Measurements from ENCODE around the gene SUGCT.

SUGCT gene

DNA sequence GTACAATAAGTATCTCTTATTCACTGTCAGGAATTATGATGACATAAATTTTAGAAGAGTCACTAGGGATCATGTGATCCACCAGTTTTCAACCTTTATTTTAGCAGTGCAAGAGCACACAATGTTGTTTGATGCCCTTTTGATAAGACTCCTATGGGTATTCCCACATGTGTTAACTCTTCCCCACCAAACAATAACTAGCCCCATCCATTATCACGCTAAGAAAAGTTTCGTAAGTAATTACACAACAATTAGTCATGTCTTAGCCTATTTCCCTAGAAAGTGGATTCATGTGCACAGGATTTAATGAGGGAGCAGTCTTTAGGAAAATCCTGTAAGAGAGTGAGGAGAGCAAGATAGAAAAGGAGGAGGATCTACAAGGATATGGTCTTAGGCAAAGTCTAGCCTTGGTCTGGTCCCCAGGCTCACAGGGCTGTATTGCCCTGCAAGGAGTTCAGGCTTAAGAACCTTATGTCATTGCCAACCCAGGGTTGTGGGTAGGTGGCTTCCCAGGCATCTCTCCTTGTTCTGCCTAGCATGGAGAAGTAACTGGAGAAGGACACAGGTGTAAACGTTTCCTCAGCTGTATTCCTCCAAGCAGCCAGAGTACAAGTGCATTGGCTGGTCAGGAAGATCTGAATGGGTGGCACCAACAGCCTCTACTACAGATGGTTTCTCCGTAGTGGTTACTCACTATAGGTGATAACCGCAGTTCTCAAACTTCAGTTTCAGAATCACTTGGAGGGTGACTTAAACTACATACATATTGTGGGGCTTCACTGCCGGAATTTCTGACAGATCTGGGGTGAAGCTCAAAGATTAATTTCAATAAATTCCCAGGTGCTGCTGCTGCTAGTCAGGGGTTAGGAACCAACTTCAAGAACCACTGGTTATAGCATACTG, 574.5 kb downstream of the SUGCT start:
- no peak overlapping the region for H3K9ac ChIP-seq (ENCODE audit: low read depth, low read length, poor library complexity, severe bottlenecking)
- no peak for TF ChIP-seq EZH2phosphoT487 (IDR thresholded peaks at IDR 0.05; ENCODE audit: borderline replicate concordance)
- TF ChIP-seq, protein P1, sequence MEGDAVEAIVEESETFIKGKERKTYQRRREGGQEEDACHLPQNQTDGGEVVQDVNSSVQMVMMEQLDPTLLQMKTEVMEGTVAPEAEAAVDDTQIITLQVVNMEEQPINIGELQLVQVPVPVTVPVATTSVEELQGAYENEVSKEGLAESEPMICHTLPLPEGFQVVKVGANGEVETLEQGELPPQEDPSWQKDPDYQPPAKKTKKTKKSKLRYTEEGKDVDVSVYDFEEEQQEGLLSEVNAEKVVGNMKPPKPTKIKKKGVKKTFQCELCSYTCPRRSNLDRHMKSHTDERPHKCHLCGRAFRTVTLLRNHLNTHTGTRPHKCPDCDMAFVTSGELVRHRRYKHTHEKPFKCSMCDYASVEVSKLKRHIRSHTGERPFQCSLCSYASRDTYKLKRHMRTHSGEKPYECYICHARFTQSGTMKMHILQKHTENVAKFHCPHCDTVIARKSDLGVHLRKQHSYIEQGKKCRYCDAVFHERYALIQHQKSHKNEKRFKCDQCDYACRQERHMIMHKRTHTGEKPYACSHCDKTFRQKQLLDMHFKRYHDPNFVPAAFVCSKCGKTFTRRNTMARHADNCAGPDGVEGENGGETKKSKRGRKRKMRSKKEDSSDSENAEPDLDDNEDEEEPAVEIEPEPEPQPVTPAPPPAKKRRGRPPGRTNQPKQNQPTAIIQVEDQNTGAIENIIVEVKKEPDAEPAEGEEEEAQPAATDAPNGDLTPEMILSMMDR (conservative IDR thresholded peaks at IDR 0.05; ENCODE audit: low read length), result no peak
- H3F3A ChIP-seq (ENCODE audit: low read depth), result no peaks in the 10 kb centered on the region
- H3K9me3 ChIP-seq (ENCODE audit: insufficient read depth, low read depth, low read length), result no peaks in the 10 kb centered on the region
- H3K4me2 ChIP-seq (ENCODE audit: low read depth, low read length, poor library complexity, severe bottlenecking), result no peak overlapping the region
- no peaks in the 10 kb centered on the region for H3K9me2 ChIP-seq (replicated peaks; ENCODE audit: low read depth, low read length)
- no peaks in the 10 kb centered on the region for H4K20me1 ChIP-seq (ENCODE audit: insufficient read depth, low read length, poor library complexity, severe bottlenecking)
- H3K4me1 ChIP-seq (ENCODE audit: insufficient read depth, low read length, poor library complexity, severe bottlenecking), result no peaks in the 10 kb centered on the region
- no peak overlapping the region for H2AFZ ChIP-seq (ENCODE audit: low read length)
- no peak overlapping the region for H3K4me3 ChIP-seq (ENCODE audit: low read length, poor library complexity, severe bottlenecking)
- H3K79me2 ChIP-seq (ENCODE audit: insufficient read depth, low read length), result no peaks in the 10 kb centered on the region
- H3K27me3 ChIP-seq (ENCODE audit: insufficient read depth, low read length, poor library complexity, severe bottlenecking), result peaks cover 18% of the 10 kb centered on the region
- no peaks in the 10 kb centered on the region for H3K36me3 ChIP-seq (ENCODE audit: insufficient read depth, low read length)

DNA sequence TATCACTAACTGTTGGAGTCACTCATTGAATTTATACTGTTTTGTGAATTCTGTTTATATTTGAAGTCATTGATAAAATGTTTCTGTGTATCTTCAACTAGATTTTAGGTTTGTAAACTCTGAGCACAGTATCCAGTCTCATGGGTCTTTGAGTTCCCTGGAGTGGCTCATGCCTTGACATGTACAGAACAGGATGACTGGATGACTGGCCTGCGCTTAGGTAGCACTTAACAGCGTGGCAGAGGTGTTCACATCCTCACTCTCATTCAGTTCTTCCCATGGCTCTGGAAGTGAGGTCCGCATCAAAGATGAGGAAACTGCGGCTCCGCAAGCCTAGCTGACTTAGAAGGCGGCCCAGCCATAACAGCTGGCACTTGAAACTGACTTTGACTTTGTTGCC, 576.9 kb downstream of the SUGCT start:
- peaks cover 38% of the 10 kb centered on the region for H3K27me3 ChIP-seq (ENCODE audit: insufficient read depth, low read length, poor library complexity, severe bottlenecking)
- H3K79me2 ChIP-seq (ENCODE audit: insufficient read depth, low read length), result no peaks in the 10 kb centered on the region
- no peak overlapping the region for H3K4me3 ChIP-seq (ENCODE audit: low read length, poor library complexity, severe bottlenecking)
- H3F3A ChIP-seq (ENCODE audit: low read depth), result no peaks in the 10 kb centered on the region
- no peak for TF ChIP-seq EZH2phosphoT487 (IDR thresholded peaks at IDR 0.05; ENCODE audit: borderline replicate concordance)
- TF ChIP-seq, protein P1 (conservative IDR thresholded peaks at IDR 0.05; ENCODE audit: low read length), result no peak
- no peaks in the 10 kb centered on the region for H4K20me1 ChIP-seq (ENCODE audit: insufficient read depth, low read length, poor library complexity, severe bottlenecking)
- H3K9me2 ChIP-seq (replicated peaks; ENCODE audit: low read depth, low read length), result no peaks in the 10 kb centered on the region
- H3K4me1 ChIP-seq (ENCODE audit: insufficient read depth, low read length, poor library complexity, severe bottlenecking), result no peaks in the 10 kb centered on the region
- no peaks in the 10 kb centered on the region for H3K9me3 ChIP-seq (ENCODE audit: insufficient read depth, low read depth, low read length)
- no peaks in the 10 kb centered on the region for H3K36me3 ChIP-seq (ENCODE audit: insufficient read depth, low read length)
- H3K9ac ChIP-seq (ENCODE audit: low read depth, low read length, poor library complexity, severe bottlenecking), result no peak overlapping the region
- no peak overlapping the region for H3K4me2 ChIP-seq (ENCODE audit: low read depth, low read length, poor library complexity, severe bottlenecking)
- H2AFZ ChIP-seq (ENCODE audit: low read length), result no peak overlapping the region

DNA sequence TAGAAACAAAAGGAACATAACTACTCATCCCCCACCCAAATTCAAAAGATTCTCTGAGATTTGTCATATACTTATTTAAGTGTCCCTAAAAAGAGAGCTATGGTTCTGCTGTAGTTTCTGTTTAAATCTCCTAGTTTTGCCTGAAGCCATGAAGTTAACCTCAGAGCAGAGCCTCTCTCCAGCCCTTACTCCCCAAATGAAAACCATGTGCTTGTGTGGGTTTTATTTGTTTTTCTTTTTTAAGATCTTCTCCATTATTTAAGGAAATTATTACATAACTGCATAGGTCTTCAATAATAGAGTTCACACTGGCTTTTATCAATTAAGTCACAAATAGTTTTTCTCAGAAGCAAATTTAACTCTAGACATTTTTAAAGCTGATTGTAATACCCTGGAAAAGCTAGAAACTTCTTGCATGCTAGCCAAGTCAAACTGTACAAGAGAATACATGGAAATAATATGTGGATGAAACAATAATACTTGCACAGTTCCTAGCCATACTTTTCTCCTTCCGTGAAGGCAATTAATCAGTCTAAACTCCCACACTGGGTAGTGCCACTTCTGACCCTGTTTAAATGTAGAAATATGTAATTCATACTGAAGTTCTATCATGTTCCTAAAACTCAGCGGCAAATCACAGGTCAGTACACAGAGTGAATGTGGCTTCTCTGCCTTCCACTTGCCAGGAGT, 579.7 kb downstream of the SUGCT start:
- Histone ChIP-seq H3K4me2 (ENCODE audit: low read depth, low read length, poor library complexity, severe bottlenecking) (no peak overlapping the region), H4K20me1 (ENCODE audit: insufficient read depth, low read length, poor library complexity, severe bottlenecking) (no peaks in the 10 kb centered on the region), H3K9me2 (replicated peaks; ENCODE audit: low read depth, low read length) (no peaks in the 10 kb centered on the region), H3F3A (ENCODE audit: low read depth) (no peaks in the 10 kb centered on the region), H3K4me3 (ENCODE audit: low read length, poor library complexity, severe bottlenecking) (no peak overlapping the region), H3K4me1 (ENCODE audit: insufficient read depth, low read length, poor library complexity, severe bottlenecking) (no peaks in the 10 kb centered on the region), H3K9me3 (ENCODE audit: insufficient read depth, low read depth, low read length) (no peaks in the 10 kb centered on the region), H3K36me3 (ENCODE audit: insufficient read depth, low read length) (no peaks in the 10 kb centered on the region), H2AFZ (ENCODE audit: low read length) (no peak overlapping the region), H3K9ac (ENCODE audit: low read depth, low read length, poor library complexity, severe bottlenecking) (no peak overlapping the region), H3K79me2 (ENCODE audit: insufficient read depth, low read length) (no peaks in the 10 kb centered on the region), H3K27me3 (ENCODE audit: insufficient read depth, low read length, poor library complexity, severe bottlenecking) (peaks cover 45% of the 10 kb centered on the region)
- TF ChIP-seq EZH2phosphoT487 (IDR thresholded peaks at IDR 0.05; ENCODE audit: borderline replicate concordance), result no peak
- TF ChIP-seq, protein P1 (conservative IDR thresholded peaks at IDR 0.05; ENCODE audit: low read length), result no peak
